HEK293 (cell line): ENCODE measurements around the gene CCBE1.

ENCODE experiments used
- CTCF ChIA-PET: fragments of 350-600 bp; formaldehyde crosslinking; extraction: SDS; loops from one replicate; lab custom pipeline; 2021; ENCODE audit warnings: antibody characterized with exemption; lab: Yijun Ruan, JAX
- POLR2A ChIA-PET: fragments of 300-600 bp; formaldehyde crosslinking; extraction: SDS; loops from one replicate; lab custom pipeline; 2020; ENCODE audit warnings: antibody characterized with exemption, inconsistent platforms; lab: Yijun Ruan, JAX
- H3K27ac ChIP-seq: fragments of 200-500 bp; sonication (Bioruptor generic); 2 replicates; pipeline ENCODE4 v1.5.1; 2014; ENCODE audit warnings: low read depth, low read length, control low read depth, inconsistent platforms; ENCODE audit errors: extremely low read depth
- H3K36me3 ChIP-seq, 2 experiments: fragments of 200-500 bp in 1 of 2; sonication (Bioruptor generic) in 1 of 2; 1 replicate in 1 of 2; 2 replicates in 1 of 2; pipeline ENCODE4 v1.5.1; 2014 to 2017; ENCODE audit warnings: inconsistent platforms in 2 of 2, low read length in 2 of 2; ENCODE audit not compliant: control insufficient read depth in 2 of 2, insufficient read depth in 1 of 2
- H3K4me1 ChIP-seq: fragments of 200-500 bp; sonication (Bioruptor generic); 2 replicates; pipeline ENCODE4 v1.5.1; 2014; ENCODE audit warnings: mild to moderate bottlenecking, low read length, inconsistent platforms; ENCODE audit not compliant: control insufficient read depth, insufficient read depth
- H3K4me3 ChIP-seq: 2 replicates; pipeline ENCODE4 v1.5.1; 2011; ENCODE audit warnings: low read depth, mild to moderate bottlenecking, control low read depth, low read length, moderate library complexity
- H3K9me3 ChIP-seq: fragments of 200-500 bp; sonication (Bioruptor generic); 2 replicates; pipeline ENCODE4 v1.5.1; 2014; ENCODE audit warnings: low read depth, low read length, inconsistent platforms; ENCODE audit not compliant: control insufficient read depth, insufficient read depth
- EGR2 ChIP-seq: fragments of 450-650 bp; formaldehyde crosslinking; IDR thresholded peaks from 2 replicates; pipeline ENCODE4 v1.5.1; 2016; ENCODE audit warnings: low read depth, missing biosample characterization, missing genetic modification characterization
- ELK4 ChIP-seq: IDR thresholded peaks from 2 replicates; pipeline ENCODE4 v1.6.1; 2011; ENCODE audit warnings: mild to moderate bottlenecking, low read depth, low read length, borderline replicate concordance
- FEZF1 ChIP-seq: fragments of 450-650 bp; formaldehyde crosslinking; IDR thresholded peaks from 2 replicates; pipeline ENCODE4 v1.5.1; 2016; ENCODE audit warnings: missing biosample characterization, missing genetic modification characterization
- GLI2 ChIP-seq: fragments of 450-650 bp; formaldehyde crosslinking; IDR thresholded peaks from 2 replicates; pipeline ENCODE4; 2017; ENCODE audit warnings: missing biosample characterization, missing genetic modification characterization, low read depth, borderline replicate concordance
- KLF1 ChIP-seq: fragments of 450-650 bp; formaldehyde crosslinking; IDR thresholded peaks from 2 replicates; pipeline ENCODE4 v1.5.1; 2016; ENCODE audit warnings: missing biosample characterization, missing genetic modification characterization
- KLF10 ChIP-seq: fragments of 450-650 bp; IDR thresholded peaks from 2 replicates; pipeline ENCODE4 v1.5.1; 2018; ENCODE audit warnings: missing biosample characterization, mild to moderate bottlenecking, missing genetic modification characterization
- KLF17 ChIP-seq: fragments of 450-650 bp; formaldehyde crosslinking; IDR thresholded peaks from 2 replicates; pipeline ENCODE4 v1.5.1; 2016; ENCODE audit warnings: missing biosample characterization, missing genetic modification characterization
- KLF8 ChIP-seq: fragments of 450-650 bp; formaldehyde crosslinking; IDR thresholded peaks from 2 replicates; pipeline ENCODE4 v1.5.1; 2016; ENCODE audit warnings: missing biosample characterization, missing genetic modification characterization
- MEIS1 ChIP-seq: sonication (generic); formaldehyde crosslinking; IDR thresholded peaks from 2 replicates; pipeline ENCODE4 v1.8.1; 2022; ENCODE audit warnings: missing genetic modification reagents, mild to moderate bottlenecking, borderline replicate concordance
- PBX3 ChIP-seq: sonication (generic); formaldehyde crosslinking; IDR thresholded peaks from 2 replicates; pipeline ENCODE4 v1.8.1; 2022; ENCODE audit warnings: mild to moderate bottlenecking, moderate library complexity, missing genetic modification reagents
- SALL2 ChIP-seq: fragments of 450-650 bp; formaldehyde crosslinking; IDR thresholded peaks from 2 replicates; pipeline ENCODE4 v1.5.0; 2017; ENCODE audit warnings: missing biosample characterization, mild to moderate bottlenecking, missing genetic modification characterization, borderline replicate concordance
- SCRT1 ChIP-seq: fragments of 450-650 bp; formaldehyde crosslinking; IDR thresholded peaks from 2 replicates; pipeline ENCODE4 v1.5.1; 2016; ENCODE audit warnings: missing biosample characterization, missing genetic modification characterization, borderline replicate concordance
- TRIM28 ChIP-seq: IDR thresholded peaks from 2 replicates; pipeline ENCODE4 v1.6.1; 2011; ENCODE audit warnings: low read length, control low read depth, borderline replicate concordance
- ZNF121 ChIP-seq: fragments of 450-650 bp; formaldehyde crosslinking; IDR thresholded peaks from 2 replicates; pipeline ENCODE4 v1.5.1; 2016; ENCODE audit warnings: missing biosample characterization, missing genetic modification characterization
- ZNF140 ChIP-seq: fragments of 450-650 bp; formaldehyde crosslinking; IDR thresholded peaks from 2 replicates; pipeline ENCODE4 v1.5.1; 2016; ENCODE audit warnings: missing biosample characterization, missing genetic modification characterization
- ZNF24 ChIP-seq: fragments of 450-650 bp; formaldehyde crosslinking; IDR thresholded peaks from 2 replicates; pipeline ENCODE4 v1.5.1; 2016; ENCODE audit warnings: missing biosample characterization, missing genetic modification characterization
- ZNF274 ChIP-seq, 2 experiments: fragments of 200-500 bp in 1 of 2; fragments of 450-650 bp in 1 of 2; sonication (Bioruptor generic) in 1 of 2; formaldehyde crosslinking in 1 of 2; IDR thresholded peaks; 2 replicates each; pipeline versions ENCODE4 v1.5.1 to v1.6.1; 2014 to 2016; ENCODE audit warnings: borderline replicate concordance in 1 of 2, inconsistent platforms in 1 of 2, low read length in 1 of 2, missing biosample characterization in 1 of 2, missing genetic modification characterization in 1 of 2
- ZNF416 ChIP-seq: fragments of 450-650 bp; formaldehyde crosslinking; IDR thresholded peaks from 2 replicates; pipeline ENCODE4 v1.5.1; 2016; ENCODE audit warnings: missing biosample characterization, missing genetic modification characterization
- ZNF426 ChIP-seq: fragments of 450-650 bp; formaldehyde crosslinking; IDR thresholded peaks from 2 replicates; pipeline ENCODE4 v1.5.1; 2017; ENCODE audit warnings: missing biosample characterization, missing genetic modification characterization, mild to moderate bottlenecking, inconsistent platforms, moderate library complexity
- ZNF488 ChIP-seq: fragments of 450-650 bp; formaldehyde crosslinking; IDR thresholded peaks from 2 replicates; pipeline ENCODE4 v1.5.1; 2016; ENCODE audit warnings: missing biosample characterization, missing genetic modification characterization
- ZNF521 ChIP-seq: fragments of 450-650 bp; formaldehyde crosslinking; IDR thresholded peaks from 2 replicates; pipeline ENCODE4 v1.5.1; 2017; ENCODE audit warnings: missing biosample characterization, mild to moderate bottlenecking, missing genetic modification characterization
- ZNF529 ChIP-seq: fragments of 450-650 bp; formaldehyde crosslinking; IDR thresholded peaks from 2 replicates; pipeline ENCODE4 v1.5.1; 2017; ENCODE audit warnings: missing genetic modification characterization, missing biosample characterization; ENCODE audit not compliant: insufficient replicate concordance
- ZNF571 ChIP-seq: fragments of 450-650 bp; formaldehyde crosslinking; IDR thresholded peaks from 2 replicates; pipeline ENCODE4 v1.5.0; 2017; ENCODE audit warnings: missing biosample characterization, missing genetic modification characterization
- ZNF658 ChIP-seq: fragments of 450-650 bp; formaldehyde crosslinking; IDR thresholded peaks from 2 replicates; pipeline ENCODE4; 2016; ENCODE audit warnings: missing biosample characterization, missing genetic modification characterization
- ZNF677 ChIP-seq: fragments of 450-650 bp; IDR thresholded peaks from 2 replicates; pipeline ENCODE4 v1.5.0; 2018; ENCODE audit warnings: missing biosample characterization, mild to moderate bottlenecking, missing genetic modification characterization, moderate library complexity
- ZNF776 ChIP-seq: fragments of 450-650 bp; formaldehyde crosslinking; IDR thresholded peaks from 2 replicates; pipeline ENCODE4 v1.5.0; 2017; ENCODE audit warnings: missing biosample characterization, missing genetic modification characterization, borderline replicate concordance
- ZNF792 ChIP-seq: fragments of 450-650 bp; formaldehyde crosslinking; IDR thresholded peaks from 2 replicates; pipeline ENCODE4 v1.5.1; 2016; ENCODE audit warnings: missing biosample characterization, missing genetic modification characterization
- TF ChIP-seq, protein P1 (sequence below): fragments of 450-650 bp; formaldehyde crosslinking; IDR thresholded peaks from 2 replicates; pipeline ENCODE4 v1.5.1; 2016; ENCODE audit warnings: missing biosample characterization, missing genetic modification characterization

CCBE1 gene

DNA sequence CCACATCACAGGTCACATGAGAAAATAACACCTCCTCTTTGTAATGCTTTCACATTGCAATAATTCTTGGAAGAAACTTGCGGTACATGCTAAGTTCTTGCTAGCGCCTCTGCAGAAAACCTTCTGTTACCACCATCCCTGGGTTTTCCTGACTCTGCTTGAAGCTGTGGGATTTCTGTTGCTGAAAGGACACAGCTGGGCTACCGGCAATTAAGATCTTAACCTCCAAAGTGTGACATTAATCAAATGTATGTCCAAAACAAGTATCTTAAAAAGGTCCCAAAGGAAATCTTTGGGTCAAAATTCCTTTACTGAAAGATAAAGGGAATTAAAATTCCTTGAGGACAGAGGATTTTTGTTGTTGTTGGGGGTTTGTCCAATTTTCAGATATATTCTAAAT, 7.5 kb downstream of the CCBE1 start (continued):
- TF ChIP-seq ZNF274 (IDR thresholded peaks at IDR 0.05; ENCODE audit: low read length), result no peak
- TF ChIP-seq ZNF274 (tag by site-specific recombination; IDR thresholded peaks at IDR 0.05; ENCODE audit: borderline replicate concordance), result no peak
- TF ChIP-seq ZNF121 (tag by site-specific recombination), result no peak
- no peak for TF ChIP-seq GLI2
- TF ChIP-seq SALL2 (tag by site-specific recombination), result no peak

DNA sequence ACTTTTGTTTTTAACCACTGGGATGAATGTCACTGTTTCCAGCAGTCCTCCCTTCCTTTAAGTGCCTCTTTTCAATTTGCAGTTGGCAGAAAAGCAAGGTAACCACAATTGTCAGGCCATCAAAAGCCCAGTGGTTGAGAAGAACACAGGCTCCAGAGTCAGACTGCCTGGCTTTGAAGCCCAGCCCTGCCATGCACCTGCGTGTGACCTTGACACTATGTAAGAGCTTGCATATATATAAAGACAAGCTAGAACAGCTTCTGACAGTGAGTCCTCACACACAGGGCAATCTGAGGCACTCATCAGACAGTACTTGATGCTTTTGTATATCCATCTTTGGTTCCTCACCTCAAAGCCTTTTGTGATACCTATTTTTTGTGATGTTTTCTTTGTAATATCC, 11.0 kb downstream of the CCBE1 start:
- no peak overlapping the region for H3K4me3 ChIP-seq

DNA sequence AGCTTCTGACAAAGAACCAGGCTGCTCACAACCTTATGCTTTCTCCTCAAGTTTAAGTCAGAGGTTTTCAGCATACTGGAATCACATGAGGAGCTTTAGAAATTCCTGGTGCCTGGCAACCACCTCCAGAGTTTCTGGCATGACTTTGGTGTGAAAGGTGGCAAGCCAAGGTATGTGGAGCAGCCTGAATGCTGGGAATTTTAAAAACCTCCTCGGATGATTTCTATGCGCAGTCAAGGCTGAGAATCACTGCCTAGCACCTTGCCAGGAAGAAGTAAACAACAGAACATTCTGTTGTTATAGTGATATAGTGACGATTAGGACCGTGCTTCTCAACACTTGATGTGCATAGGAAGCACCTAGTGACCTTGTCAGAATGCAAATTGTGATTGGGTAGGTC, 11.7 kb downstream of the CCBE1 start:
- Histone ChIP-seq H3K27ac (no peak overlapping the region), H3K4me1 (peaks cover 12% of the 10 kb centered on the region), H3K4me3 (no peak overlapping the region), H3K9me3 (no peaks in the 10 kb centered on the region), H3K36me3 (no peaks in the 10 kb centered on the region)
- ChIA-PET CTCF (interaction anchor here (1.1 to 5.9 kb wide), 4 partner anchors 9 to 138 kb away, joined by 4 to 46 read pairs (median 5); partner anchors contain the start of gene CCBE1), POLR2A (no interaction called here)
- TF ChIP-seq ZNF521 (no peak), EGR2 (tag by site-specific recombination) (no peak), ZNF24 (no peak), PBX3 (CRISPR knock-in tag) (no peak), ZNF571 (no peak), ZNF416 (tag by site-specific recombination) (no peak), ZNF776 (no peak), ZNF529 (tag by site-specific recombination) (no peak), ZNF677 (no peak)
- TF ChIP-seq, protein P1, sequence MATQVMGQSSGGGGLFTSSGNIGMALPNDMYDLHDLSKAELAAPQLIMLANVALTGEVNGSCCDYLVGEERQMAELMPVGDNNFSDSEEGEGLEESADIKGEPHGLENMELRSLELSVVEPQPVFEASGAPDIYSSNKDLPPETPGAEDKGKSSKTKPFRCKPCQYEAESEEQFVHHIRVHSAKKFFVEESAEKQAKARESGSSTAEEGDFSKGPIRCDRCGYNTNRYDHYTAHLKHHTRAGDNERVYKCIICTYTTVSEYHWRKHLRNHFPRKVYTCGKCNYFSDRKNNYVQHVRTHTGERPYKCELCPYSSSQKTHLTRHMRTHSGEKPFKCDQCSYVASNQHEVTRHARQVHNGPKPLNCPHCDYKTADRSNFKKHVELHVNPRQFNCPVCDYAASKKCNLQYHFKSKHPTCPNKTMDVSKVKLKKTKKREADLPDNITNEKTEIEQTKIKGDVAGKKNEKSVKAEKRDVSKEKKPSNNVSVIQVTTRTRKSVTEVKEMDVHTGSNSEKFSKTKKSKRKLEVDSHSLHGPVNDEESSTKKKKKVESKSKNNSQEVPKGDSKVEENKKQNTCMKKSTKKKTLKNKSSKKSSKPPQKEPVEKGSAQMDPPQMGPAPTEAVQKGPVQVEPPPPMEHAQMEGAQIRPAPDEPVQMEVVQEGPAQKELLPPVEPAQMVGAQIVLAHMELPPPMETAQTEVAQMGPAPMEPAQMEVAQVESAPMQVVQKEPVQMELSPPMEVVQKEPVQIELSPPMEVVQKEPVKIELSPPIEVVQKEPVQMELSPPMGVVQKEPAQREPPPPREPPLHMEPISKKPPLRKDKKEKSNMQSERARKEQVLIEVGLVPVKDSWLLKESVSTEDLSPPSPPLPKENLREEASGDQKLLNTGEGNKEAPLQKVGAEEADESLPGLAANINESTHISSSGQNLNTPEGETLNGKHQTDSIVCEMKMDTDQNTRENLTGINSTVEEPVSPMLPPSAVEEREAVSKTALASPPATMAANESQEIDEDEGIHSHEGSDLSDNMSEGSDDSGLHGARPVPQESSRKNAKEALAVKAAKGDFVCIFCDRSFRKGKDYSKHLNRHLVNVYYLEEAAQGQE (tag by site-specific recombination), result no peak

More for the DNA sequence above, 11.0 kb downstream of the CCBE1 start:
- TF ChIP-seq KLF17 (tag by site-specific recombination), result no peak
- no peak for TF ChIP-seq ZNF658
- TF ChIP-seq MEIS1 (CRISPR knock-in tag), result no peak
- no peak for TF ChIP-seq ZNF488 (tag by site-specific recombination)
- TF ChIP-seq KLF8 (tag by site-specific recombination), result no peak
- no peak for TF ChIP-seq KLF1 (tag by site-specific recombination)
- TF ChIP-seq FEZF1 (tag by site-specific recombination), result no peak
- no peak for TF ChIP-seq ZNF140 (tag by site-specific recombination)
- TF ChIP-seq ZNF426 (tag by site-specific recombination), result no peak
- TF ChIP-seq ZNF792 (tag by site-specific recombination), result no peak
- TF ChIP-seq TRIM28, result no peak
- no peak for TF ChIP-seq ELK4
- no peak for TF ChIP-seq SCRT1 (tag by site-specific recombination)
- no peak for TF ChIP-seq KLF10 (tag by site-specific recombination)
- H3K9me3 ChIP-seq, result no peaks in the 10 kb centered on the region
- POLR2A ChIA-PET, result no interaction called here
- CTCF ChIA-PET, result interaction anchor here (5.9 kb wide), 1 partner anchor 11 kb away, joined by 46 read pairs; the partner anchor contains the start of gene CCBE1
- H3K36me3 ChIP-seq, result no peaks in the 10 kb centered on the region
- H3K4me1 ChIP-seq, result peaks cover 6% of the 10 kb centered on the region
- no peak overlapping the region for H3K27ac ChIP-seq
